ENCODE measurements around the gene IFT20. TPM values are rescaled to one million over a fixed set of nuclear protein-coding genes. Genes with fewer than 3 reads are reported as not detected.
"Not testable (repeated sequence)": the region's sequence is repeated elsewhere in the genome, so short reads cannot be mapped to it uniquely, and the experiment has no call there.

IFT20 gene
- total RNA-seq, 1 donor from 2014 or later: 33.3 TPM

DNA sequence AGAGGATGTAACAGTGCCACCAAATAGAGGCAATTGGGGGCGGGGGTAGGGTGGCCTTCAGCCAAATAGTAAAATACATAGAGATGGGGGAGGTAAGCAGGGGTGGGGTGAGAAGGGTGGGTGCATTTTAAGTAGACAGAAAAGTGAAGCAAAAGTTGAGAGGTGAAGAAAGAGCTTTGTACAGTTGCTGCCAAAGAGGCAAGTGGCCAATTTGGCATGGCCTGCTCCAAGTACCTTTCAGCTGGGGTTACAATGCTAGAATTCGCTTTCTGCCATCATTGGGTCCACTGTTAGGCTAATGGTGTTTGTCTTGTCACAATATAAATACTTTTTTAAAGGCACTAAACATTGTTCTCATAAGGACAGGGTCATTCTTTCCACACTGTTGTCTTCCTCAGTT is 21.4 kb downstream of the IFT20 start:
- TF ChIP-seq CTCF (IDR thresholded peaks at IDR 0.05): no peak
- Histone ChIP-seq H3K9me3 (no peaks in the 10 kb centered on the region), H3K4me1 (peaks cover 6% of the 10 kb centered on the region), H3K4me3 (no peak overlapping the region), H3K27ac (no peak overlapping the region), H3K36me3 (no peaks in the 10 kb centered on the region), H3K27me3 (no peaks in the 10 kb centered on the region)
- no peak for DNase-seq
- intact Hi-C loops (cut with DNase I): no loop called here
- ATAC-seq: no peak

GRCh38 chr17:28306954-28307401 is 28.3 kb downstream of the IFT20 start:
- no peak for TF ChIP-seq CTCF (IDR thresholded peaks at IDR 0.05)
- no peak overlapping the region for H3K4me3 ChIP-seq
- intact Hi-C loops (cut with DNase I): no loop called here
- no peaks in the 10 kb centered on the region for H3K4me1 ChIP-seq
- H3K27ac ChIP-seq: no peak overlapping the region
- no peaks in the 10 kb centered on the region for H3K36me3 ChIP-seq
- H3K27me3 ChIP-seq: peaks cover 29% of the 10 kb centered on the region
- ATAC-seq: no peak
- no peak for DNase-seq
- no peaks in the 10 kb centered on the region for H3K9me3 ChIP-seq

DNA sequence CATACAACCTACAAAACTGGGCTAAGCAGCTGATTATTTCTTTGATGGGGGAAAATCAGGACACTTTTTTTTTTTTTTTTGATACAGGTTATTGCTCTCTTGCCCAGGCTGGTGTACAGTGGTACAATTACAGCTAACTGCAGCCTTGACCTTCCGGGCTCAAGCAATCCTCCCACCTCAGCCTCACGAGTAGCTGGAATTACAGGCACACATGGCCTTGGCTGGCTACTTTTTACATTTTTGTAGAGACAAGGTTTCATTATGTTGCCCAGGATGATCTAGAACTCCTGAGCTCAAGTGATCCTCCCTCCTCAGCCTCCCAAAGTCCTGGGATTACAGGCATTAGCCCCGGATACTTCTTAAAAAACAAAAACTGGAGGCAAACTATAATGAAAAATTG is 36.8 kb downstream of the IFT20 start:
- Histone ChIP-seq H3K27me3 (no peaks in the 10 kb centered on the region), H3K4me3 (no peak overlapping the region), H3K9me3 (no peaks in the 10 kb centered on the region), H3K4me1 (no peaks in the 10 kb centered on the region), H3K27ac (no peak overlapping the region), H3K36me3 (no peaks in the 10 kb centered on the region)
- ATAC-seq: no peak
- DNase-seq: no peak
- no peak for TF ChIP-seq CTCF (IDR thresholded peaks at IDR 0.05)
- intact Hi-C loops (cut with DNase I): no loop called here

DNA sequence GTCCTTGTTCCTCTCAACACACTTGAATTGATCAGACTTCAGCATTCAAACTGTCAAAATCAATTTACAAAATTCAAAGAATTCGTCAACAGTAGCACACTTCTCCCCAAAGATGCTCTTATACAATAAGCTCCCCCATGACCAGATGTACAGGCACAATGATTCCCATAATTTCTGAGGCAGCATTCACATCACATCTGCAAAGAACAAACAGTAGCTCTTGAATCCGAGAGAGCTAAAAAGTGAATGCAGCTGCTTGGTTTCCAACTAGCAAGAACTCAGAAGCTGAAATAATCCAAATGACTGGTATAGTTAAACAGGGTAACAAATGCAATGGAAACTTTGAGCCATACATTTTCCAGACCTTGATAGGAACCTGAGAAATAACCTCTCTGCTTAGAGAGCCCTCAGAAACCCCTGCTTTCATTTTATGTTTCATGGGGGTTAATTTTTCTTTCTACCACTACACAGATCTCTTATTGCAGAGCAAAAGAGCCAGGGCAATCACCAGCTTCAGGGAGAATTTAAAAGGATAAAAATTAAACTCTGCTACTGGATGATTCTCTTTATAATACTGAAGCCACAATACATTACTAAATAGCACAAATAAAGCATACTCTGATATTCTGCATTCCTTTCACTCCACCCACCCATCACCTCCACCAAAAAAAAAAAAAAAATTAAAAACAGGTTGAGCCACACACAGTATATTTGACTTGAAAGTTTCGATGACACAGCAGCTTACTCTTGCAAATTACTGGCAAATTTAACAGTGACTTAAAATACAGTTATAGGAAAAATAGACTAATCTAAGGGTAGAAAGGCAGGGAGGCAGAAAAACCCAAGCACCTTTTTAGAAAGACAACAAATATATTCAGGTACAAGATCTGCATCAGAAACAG is 39.3 kb downstream of the IFT20 start:
- Histone ChIP-seq H3K36me3 (no peaks in the 10 kb centered on the region), H3K27me3 (no peaks in the 10 kb centered on the region), H3K4me1 (no peaks in the 10 kb centered on the region), H3K27ac (no peak overlapping the region), H3K9me3 (no peaks in the 10 kb centered on the region), H3K4me3 (no peak overlapping the region)
- intact Hi-C loops (cut with DNase I): no loop called here
- ATAC-seq: no peak
- TF ChIP-seq CTCF (IDR thresholded peaks at IDR 0.05): no peak
- DNase-seq: no peak

DNA sequence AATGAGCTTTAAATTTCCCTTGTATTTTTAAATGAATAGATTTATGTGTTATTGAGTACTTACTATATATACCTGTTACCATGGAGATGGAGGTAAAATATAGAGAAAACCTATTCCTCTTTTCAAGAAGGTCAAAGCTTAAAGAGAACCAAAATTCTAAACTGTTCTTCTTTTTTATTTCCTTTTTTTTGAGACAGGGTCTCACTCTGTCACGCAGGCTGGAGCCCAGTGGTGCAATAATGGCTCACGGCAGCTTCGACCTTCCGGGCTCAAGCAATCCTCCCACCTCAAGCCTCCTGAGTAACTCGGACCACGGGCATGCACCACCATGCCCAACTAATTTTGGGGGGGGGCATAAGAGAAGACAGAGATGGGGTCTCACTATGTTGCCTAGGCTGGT is 41.3 kb downstream of the IFT20 start:
- ATAC-seq: no peak
- Histone ChIP-seq H3K4me3 (no peak overlapping the region), H3K27me3 (no peaks in the 10 kb centered on the region), H3K27ac (no peak overlapping the region), H3K9me3 (no peaks in the 10 kb centered on the region), H3K4me1 (no peaks in the 10 kb centered on the region), H3K36me3 (no peaks in the 10 kb centered on the region)
- intact Hi-C loops (cut with DNase I): no loop called here
- TF ChIP-seq CTCF (IDR thresholded peaks at IDR 0.05): no peak
- no peak for DNase-seq

DNA sequence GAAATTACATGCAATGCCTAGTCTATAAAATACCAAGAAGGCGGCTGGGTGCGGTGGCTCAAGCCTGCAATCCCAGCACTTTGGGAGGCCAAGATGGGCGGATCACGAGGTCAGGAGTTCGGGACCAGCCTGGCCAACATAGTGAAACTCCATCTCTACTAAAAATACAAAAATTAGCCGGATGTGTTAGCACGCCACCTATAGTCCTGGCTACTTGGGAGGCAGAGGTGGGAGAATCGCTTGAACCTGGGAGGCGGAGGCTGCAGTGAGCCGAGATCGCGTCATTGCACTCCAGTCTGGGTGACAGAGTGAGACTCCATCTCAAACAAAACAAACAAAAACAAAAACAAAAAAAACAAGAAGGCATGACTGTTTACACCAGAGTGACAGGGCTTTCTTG is 42.4 kb downstream of the IFT20 start:
- intact Hi-C loops (cut with DNase I): not testable (repeated sequence)

More for the DNA sequence above, 42.4 kb downstream of the IFT20 start:
- not testable (repeated sequence) for H3K36me3 ChIP-seq, DNase-seq, H3K27me3 ChIP-seq, H3K9me3 ChIP-seq, H3K27ac ChIP-seq, H3K4me3 ChIP-seq, H3K4me1 ChIP-seq, ATAC-seq
